ENCODE results near the gene IMPG1.

IMPG1 gene, protein sequence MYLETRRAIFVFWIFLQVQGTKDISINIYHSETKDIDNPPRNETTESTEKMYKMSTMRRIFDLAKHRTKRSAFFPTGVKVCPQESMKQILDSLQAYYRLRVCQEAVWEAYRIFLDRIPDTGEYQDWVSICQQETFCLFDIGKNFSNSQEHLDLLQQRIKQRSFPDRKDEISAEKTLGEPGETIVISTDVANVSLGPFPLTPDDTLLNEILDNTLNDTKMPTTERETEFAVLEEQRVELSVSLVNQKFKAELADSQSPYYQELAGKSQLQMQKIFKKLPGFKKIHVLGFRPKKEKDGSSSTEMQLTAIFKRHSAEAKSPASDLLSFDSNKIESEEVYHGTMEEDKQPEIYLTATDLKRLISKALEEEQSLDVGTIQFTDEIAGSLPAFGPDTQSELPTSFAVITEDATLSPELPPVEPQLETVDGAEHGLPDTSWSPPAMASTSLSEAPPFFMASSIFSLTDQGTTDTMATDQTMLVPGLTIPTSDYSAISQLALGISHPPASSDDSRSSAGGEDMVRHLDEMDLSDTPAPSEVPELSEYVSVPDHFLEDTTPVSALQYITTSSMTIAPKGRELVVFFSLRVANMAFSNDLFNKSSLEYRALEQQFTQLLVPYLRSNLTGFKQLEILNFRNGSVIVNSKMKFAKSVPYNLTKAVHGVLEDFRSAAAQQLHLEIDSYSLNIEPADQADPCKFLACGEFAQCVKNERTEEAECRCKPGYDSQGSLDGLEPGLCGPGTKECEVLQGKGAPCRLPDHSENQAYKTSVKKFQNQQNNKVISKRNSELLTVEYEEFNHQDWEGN

GRCh38 chr6:76072562-76072961 lies at the start of gene IMPG1:
TSS of gene IMPG1 (minus strand) at chr6:76072662. CDS start at chr6:76072488, 174 bp downstream.
- no peak for DNase-seq

DNA sequence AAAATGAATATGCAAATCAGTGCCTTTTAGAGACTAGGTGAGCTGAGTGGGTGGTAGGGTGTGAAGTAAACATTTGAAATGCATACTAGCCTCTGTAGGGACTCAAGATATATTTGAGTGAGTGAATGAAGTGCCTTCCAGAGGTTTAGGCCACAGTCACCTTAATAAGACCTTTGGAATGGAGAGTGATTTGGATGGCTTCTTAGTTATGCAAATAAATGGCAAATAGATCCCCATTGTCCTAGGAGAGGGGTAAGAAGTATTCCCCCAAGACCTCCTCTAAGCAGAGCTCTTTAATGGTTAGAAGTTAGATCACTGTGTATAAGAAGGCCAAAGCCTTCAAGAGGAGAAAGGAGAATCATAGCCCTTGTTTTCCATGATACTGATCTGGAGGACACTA lies 47.8 kb upstream of the IMPG1 start:
- no peak for DNase-seq

GRCh38 chr6:76073281-76073680 lies 819 bp upstream of the IMPG1 start:
- DNase-seq, result no peak

- no peak for DNase-seq
Measured at GRCh38 chr6:76057469-76057868, 15.0 kb downstream of the IMPG1 start.

DNA sequence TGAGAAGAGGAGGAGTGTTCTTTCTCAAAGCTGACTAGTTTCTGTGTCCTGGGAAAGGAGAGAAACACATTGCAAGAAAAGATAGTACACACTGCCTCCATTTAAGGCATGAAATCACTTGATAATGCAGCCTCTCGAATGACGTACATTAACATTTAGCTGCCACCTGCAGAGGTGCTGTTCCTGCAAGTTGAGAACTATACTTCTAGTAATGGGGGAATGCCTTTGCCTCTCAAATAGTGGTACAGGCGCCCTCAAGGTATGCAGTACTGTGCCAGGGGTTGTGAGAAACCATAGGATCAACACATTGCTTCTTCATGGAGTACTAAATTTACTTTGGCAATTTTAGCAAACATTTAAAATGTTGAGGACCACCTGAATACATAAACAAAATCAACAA lies 20.1 kb downstream of the IMPG1 start:
- DNase-seq, result no peak

DNA sequence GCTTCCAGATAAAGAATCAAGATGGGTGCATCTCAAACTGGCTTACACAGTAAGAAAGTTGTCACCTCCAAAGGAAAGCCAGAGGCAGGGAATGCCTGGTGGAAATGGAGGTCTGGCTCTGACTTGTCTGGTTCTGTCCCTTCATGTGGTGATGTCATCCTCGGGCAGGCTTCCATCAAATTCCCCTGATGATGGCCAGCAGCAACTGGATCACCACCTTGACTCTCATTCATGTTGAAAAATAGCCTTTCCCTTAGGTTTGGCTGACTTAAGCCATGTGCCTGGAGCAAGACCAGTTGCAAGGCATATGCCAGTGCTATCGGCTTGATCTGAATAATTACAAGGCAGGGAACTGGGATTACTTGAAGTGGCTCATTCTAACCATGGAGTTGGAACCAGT lies 28.8 kb downstream of the IMPG1 start:
- DNase-seq, result no peak

GRCh38 chr6:76035713-76036112 lies 36.7 kb downstream of the IMPG1 start:
- DNase-seq, result no peak

- no peak for DNase-seq
Measured at GRCh38 chr6:76026101-76026500, 46.4 kb downstream of the IMPG1 start.

DNA sequence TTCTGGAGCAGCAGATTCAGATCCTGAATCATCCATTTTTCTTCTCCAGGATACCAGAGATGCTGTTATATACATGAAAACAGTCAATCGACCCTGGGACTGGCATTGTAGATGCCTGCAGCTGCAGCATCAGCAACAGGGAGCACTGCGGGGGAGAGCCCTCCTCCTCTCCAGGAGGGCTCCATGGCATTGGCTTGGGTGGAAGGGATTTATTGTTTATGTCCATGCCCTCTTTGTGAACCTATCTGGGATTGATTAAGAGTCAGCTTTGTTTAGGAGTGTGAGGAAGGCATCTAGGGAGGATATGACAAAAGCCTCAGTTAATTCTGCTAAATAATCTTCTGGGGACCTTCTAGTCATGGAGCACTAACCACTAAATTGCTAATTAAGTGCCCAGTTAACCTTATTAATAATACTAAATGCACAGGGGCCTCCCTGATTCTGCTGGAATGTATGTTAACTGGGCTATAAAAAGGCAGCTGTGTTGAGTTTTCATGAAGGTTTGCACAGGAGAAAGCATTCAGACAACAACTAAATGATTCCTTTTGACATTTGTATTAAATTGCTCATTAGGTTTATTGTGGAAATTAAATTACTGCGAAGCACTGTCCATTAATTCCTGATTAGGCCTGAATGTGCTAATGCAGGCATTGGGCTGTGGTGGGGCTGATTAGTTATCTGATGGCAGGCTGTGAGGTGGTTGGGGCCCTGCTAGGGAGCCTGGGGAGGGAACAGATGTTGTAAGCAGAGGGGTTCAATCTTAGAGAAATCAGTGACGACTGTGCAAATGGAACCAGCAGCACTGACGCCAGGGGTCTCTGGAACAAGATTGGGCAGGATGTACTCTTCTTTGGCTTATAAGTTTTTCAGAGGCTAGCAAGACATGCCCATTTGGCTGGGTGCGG lies 57.6 kb downstream of the IMPG1 start:
- DNase-seq, result no peak

- no peak for DNase-seq
Measured at GRCh38 chr6:76004202-76004601, 68.3 kb downstream of the IMPG1 start.

DNA sequence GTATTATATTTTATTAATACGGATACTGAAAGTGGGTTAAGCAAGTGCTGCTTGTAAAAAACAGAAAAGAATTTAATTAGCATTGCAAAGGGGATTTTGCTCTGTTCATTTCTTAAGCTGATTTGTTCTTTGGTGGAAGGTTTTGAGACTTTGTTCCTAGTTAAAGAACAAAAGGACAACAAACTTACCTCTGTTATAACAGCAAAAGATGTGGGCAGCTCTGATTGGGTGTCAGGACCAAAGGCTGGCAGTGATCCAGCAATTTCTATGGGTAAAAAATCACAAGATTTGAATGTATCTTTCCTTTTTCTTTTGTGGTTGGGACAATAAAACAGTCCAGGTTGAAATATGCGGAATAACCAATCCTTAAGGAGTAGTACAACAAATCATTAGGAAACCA lies 68.8 kb downstream of the IMPG1 start:
- no peak for DNase-seq

DNA sequence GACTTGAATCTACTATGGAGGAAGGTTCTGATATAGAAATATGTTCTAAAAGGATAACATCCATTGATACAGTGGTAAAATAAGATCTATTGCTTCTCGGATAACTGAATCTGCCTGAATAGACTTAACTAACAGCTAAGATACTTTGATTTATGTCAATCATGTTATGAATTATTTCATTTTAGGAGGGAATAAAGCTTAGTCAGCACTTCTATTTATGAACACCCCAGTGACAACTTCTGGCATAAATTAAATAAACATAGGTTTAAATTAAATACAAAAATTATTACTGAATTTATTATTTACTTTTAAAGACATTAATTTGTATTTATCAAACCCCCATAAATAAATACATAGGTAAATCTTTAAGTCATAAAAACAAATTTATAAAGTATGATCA lies 69.3 kb downstream of the IMPG1 start:
- no peak for DNase-seq

GRCh38 chr6:76000629-76001028 lies 71.8 kb downstream of the IMPG1 start:
- DNase-seq, result no peak

DNA sequence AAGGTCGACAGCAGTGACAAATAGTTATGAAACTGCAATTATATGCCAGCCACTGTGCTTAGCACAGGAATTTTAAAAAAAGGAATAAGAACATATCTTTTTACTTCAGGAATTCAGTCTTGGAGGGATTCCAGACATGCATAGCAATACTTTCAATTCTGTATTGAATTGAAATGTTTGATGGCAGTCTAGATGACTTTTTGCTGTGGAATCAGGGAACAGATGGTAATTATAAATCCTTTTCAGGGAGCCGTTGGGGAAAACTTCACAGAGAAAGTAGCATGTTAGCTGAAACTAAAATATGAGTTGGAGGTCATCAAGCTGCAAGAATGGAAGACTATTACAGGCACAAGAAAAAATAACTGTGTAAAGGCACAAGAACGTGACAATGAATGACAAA lies 74.8 kb downstream of the IMPG1 start:
- DNase-seq, result no peak

GRCh38 chr6:75993236-75994162 lies 79.0 kb downstream of the IMPG1 start:
- no peak for DNase-seq

GRCh38 chr6:75991941-75992340 lies 80.5 kb downstream of the IMPG1 start:
- DNase-seq, result no peak

DNA sequence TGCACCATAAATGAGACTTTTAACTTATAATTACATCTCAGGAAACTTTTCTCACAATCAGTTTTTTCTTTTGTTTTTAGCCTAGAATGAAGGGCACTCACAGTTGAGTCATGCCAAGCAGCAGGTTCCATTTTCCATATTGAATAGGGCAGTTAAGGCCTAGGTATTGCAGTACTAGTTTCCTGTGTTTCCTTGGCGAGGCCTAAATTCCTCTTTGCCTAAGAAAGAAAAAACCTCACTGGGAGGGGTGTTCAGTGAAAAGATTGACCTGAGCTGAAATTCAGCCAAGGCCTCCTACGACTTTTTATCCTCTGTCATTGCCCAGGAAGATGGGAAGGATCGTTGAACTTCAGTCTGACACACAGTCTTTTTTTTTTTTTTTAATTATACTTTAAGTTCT lies 85.5 kb downstream of the IMPG1 start:
- no peak for DNase-seq

GRCh38 chr6:75975904-75976303 lies 96.6 kb downstream of the IMPG1 start:
- DNase-seq, result no peak

DNA sequence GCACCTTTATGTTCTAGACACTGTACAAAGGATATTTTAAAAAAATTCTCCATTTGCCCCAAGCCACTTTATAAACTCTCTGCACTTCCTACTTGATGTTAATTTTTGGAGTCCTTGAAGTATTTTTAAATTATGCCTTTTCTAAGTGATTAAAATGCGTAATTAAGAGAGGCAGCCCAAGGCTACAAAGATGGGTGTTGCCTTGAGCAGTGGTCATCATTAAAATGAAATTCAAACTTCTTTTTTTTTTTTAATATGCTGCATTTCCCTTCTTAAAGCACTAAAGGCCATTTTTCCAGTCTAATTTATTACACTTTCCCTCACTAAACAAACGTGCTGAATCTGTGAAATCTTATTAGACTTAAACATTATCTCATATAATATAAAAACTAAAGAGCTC lies 102.4 kb downstream of the IMPG1 start:
- no peak for DNase-seq

DNA sequence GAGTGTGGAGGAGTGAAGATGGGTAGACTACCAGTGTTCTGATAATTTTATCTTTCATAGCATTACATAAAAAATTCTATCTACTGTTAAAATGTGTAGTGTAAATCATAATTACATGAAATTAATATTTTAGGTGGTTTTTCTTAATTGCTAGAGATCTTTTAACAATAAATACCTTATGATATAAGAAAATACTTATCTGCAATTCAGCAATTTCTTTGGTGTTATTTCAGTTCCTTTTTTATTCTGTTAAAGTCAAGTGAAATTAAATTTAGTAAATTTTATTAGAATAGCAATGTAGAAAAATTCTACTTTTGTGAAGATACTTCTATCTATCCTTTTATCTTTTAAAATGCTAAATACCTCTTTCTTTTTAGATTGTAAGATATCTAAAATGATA lies 104.3 kb downstream of the IMPG1 start:
- no peak for DNase-seq

DNA sequence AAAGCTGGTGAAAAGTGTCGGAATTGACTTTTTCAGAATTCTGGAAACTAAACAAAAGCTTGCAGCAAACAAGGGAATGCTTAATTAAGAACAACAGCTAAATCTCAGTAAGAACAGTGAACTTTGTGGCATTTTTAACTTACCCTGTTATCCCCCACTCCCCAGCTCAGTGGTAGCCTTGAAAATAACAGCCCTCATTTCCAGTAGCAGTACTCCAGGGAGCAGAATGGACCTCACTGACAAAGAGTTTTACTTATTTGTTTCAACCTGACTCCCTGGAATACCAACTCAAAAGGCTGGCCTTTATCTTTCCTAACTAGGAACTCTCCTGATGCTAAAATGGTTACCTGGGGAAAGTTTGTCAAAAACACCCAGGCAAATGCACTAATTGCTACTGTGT lies 108.9 kb downstream of the IMPG1 start:
- no peak for DNase-seq

DNA sequence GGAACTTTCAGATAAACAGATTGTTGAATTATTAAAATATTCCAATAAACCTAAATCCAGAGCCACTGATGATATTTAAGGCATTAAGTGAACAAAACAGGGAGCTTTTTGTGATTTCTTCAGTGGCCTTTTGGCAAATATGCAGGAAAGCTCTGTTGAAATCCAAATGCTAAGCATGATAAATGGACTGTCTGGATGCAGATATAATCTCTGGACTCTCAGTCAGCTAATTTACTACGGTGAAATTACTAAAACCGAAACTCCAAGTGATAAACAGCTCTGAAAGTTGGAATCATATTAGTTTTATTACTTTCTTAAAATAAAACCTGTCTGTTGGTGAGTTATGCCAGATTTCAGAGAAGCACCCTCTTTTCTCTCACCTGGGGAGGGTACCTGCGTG lies 120.3 kb downstream of the IMPG1 start:
- no peak for DNase-seq

Data from DMS79 (cell line).